ENCODE results near the gene TNRC6B.
"Not testable (repeated sequence)": the region's sequence is repeated elsewhere in the genome, so short reads cannot be mapped to it uniquely, and the experiment has no call there.

Gene TNRC6B

GRCh38 chr22:40213478-40213877, 35.8 kb downstream of the TNRC6B start:
- no peak for DNase-seq (ENCODE audit: low spot score)

- no peak for DNase-seq (ENCODE audit: low spot score)
Measured at GRCh38 chr22:40215266-40215665, 37.5 kb downstream of the TNRC6B start.

- DNase-seq (ENCODE audit: low spot score) = peak; percentile 42
Measured at GRCh38 chr22:40216041-40216756, 38.5 kb downstream of the TNRC6B start.

GRCh38 chr22:40218152-40218551, 40.4 kb downstream of the TNRC6B start:
- DNase-seq (ENCODE audit: low spot score) = no peak

- no peak for DNase-seq (ENCODE audit: low spot score)
Measured at GRCh38 chr22:40218723-40219294, 41.1 kb downstream of the TNRC6B start.

GRCh38 chr22:40220316-40221054, 42.8 kb downstream of the TNRC6B start:
- no peak for DNase-seq (ENCODE audit: low spot score)

GRCh38 chr22:40221055-40221414, 43.3 kb downstream of the TNRC6B start:
- DNase-seq (ENCODE audit: low spot score) = no peak

- DNase-seq (ENCODE audit: low spot score) = not testable (repeated sequence)
Measured at GRCh38 chr22:40222979-40223378, 45.3 kb downstream of the TNRC6B start.

GRCh38 chr22:40224702-40225101, 47.0 kb downstream of the TNRC6B start:
- no peak for DNase-seq (ENCODE audit: low spot score)

- no peak for DNase-seq (ENCODE audit: low spot score)
Measured at GRCh38 chr22:40226620-40227019, 48.9 kb downstream of the TNRC6B start.

- no peak for DNase-seq (ENCODE audit: low spot score)
Measured at GRCh38 chr22:40231618-40232313, 54.0 kb downstream of the TNRC6B start.

- DNase-seq (ENCODE audit: low spot score) = no peak
Measured at GRCh38 chr22:40232624-40233023, 54.9 kb downstream of the TNRC6B start.

GRCh38 chr22:40233886-40234285, 56.2 kb downstream of the TNRC6B start:
- no peak for DNase-seq (ENCODE audit: low spot score)

- DNase-seq (ENCODE audit: low spot score) = no peak
Measured at GRCh38 chr22:40234658-40235057, 56.9 kb downstream of the TNRC6B start.

GRCh38 chr22:40235308-40235707, 57.6 kb downstream of the TNRC6B start:
- no peak for DNase-seq (ENCODE audit: low spot score)

- no peak for DNase-seq (ENCODE audit: low spot score)
Measured at GRCh38 chr22:40236131-40236665, 58.5 kb downstream of the TNRC6B start.

- peak; percentile 28 for DNase-seq (ENCODE audit: low spot score)
Measured at GRCh38 chr22:40237241-40237640, 59.5 kb downstream of the TNRC6B start.

- no peak for DNase-seq (ENCODE audit: low spot score)
Measured at GRCh38 chr22:40237788-40238424, 60.2 kb downstream of the TNRC6B start.

- DNase-seq (ENCODE audit: low spot score) = no peak
Measured at GRCh38 chr22:40238425-40239344, 61.0 kb downstream of the TNRC6B start.

- DNase-seq (ENCODE audit: low spot score) = no peak
Measured at GRCh38 chr22:40239345-40239683, 61.6 kb downstream of the TNRC6B start.

GRCh38 chr22:40240160-40240559, 62.4 kb downstream of the TNRC6B start:
- no peak for DNase-seq (ENCODE audit: low spot score)

Data from germinal center (tissue), 1 donor.